H1 (cell line): ENCODE measurements around the gene SMIM17. TPM values are rescaled to one million over a fixed set of nuclear protein-coding genes. Genes with fewer than 3 reads are reported as not detected.
A peak's percentile ranks its signal among the peaks of the same experiment; 100 is the strongest.

Source experiments
- CTCF ChIA-PET: fragments of 300-600 bp; sonication (Branson Sonifier 250); formaldehyde crosslinking; loops from one replicate; lab custom pipeline; 2021; ENCODE audit not compliant: partially characterized antibody; lab: Charles Lee
- POLR2A ChIA-PET: fragments of 300-600 bp; sonication (Branson Sonifier 250); formaldehyde crosslinking; loops from one replicate; lab custom pipeline; 2021; ENCODE audit warnings: inconsistent platforms; ENCODE audit not compliant: partially characterized antibody; lab: Charles Lee
- DNase-seq, 2 experiments: peaks; one replicate each; pipeline versions ENCODE4 v3.0.0 to v3.0.0-alpha.2; 2010 to 2022; ENCODE audit warnings: low spot score in 2 of 2, low read depth in 1 of 2, mixed read lengths in 1 of 2
- FAIRE-seq: peaks from 2 replicates; lab custom pipeline; 2011; peaks lifted over from hg19 to GRCh38; lab: Jason Lieb, UNC
- H2AFZ ChIP-seq: 2 replicates; pipeline ENCODE4 v1.8.1; 2012; ENCODE audit warnings: low read length, inconsistent platforms
- H2AK5ac ChIP-seq: 2 replicates; pipeline ENCODE4 v1.6.1; 2013; ENCODE audit warnings: low read depth, low read length
- H2BK120ac ChIP-seq: replicated peaks from 2 replicates; pipeline ENCODE3; 2013; ENCODE audit warnings: low read depth, low read length, inconsistent platforms
- H2BK12ac ChIP-seq: 2 replicates; pipeline ENCODE4 v1.6.1; 2013; ENCODE audit warnings: low read depth, low read length
- H2BK15ac ChIP-seq: 2 replicates; pipeline ENCODE4 v1.6.1; 2013; ENCODE audit warnings: low read length
- H2BK20ac ChIP-seq: 2 replicates; pipeline ENCODE4 v1.6.1; 2013; ENCODE audit warnings: low read length
- H2BK5ac ChIP-seq: 2 replicates; pipeline ENCODE4 v1.6.1; 2013; ENCODE audit warnings: low read depth, low read length
- H3K14ac ChIP-seq: 2 replicates; pipeline ENCODE4 v1.6.1; 2013; ENCODE audit warnings: inconsistent platforms; ENCODE audit not compliant: insufficient read length
- H3K18ac ChIP-seq: 2 replicates; pipeline ENCODE4 v1.6.1; 2013; ENCODE audit warnings: low read length; ENCODE audit errors: extremely low read depth
- H3K23ac ChIP-seq: 2 replicates; pipeline ENCODE4 v1.6.1; 2013; ENCODE audit warnings: inconsistent platforms; ENCODE audit not compliant: insufficient read length
- H3K23me2 ChIP-seq: 2 replicates; pipeline ENCODE4 v1.6.1; 2013; ENCODE audit warnings: low read depth, low read length
- H3K27ac ChIP-seq: 2 replicates; pipeline ENCODE4 v1.6.1; 2011; ENCODE audit warnings: low read depth, low read length, inconsistent platforms
- H3K27me3 ChIP-seq, 4 experiments: replicated peaks in 1 of 4; 1 replicate in 1 of 4; 2 replicates in 3 of 4; pipeline versions ENCODE4 v1.6.1 to v1.8.1; 2011 to 2013; ENCODE audit warnings: low read length in 3 of 4, mild to moderate bottlenecking in 3 of 4, inconsistent platforms in 2 of 4, mixed read lengths in 2 of 4, moderate library complexity in 1 of 4; ENCODE audit not compliant: control insufficient read depth in 3 of 4, insufficient read depth in 3 of 4; ENCODE audit errors: extremely low read depth in 1 of 4
- H3K36me3 ChIP-seq, 4 experiments: 2 replicates each; pipeline versions ENCODE4 v1.6.1 to v1.8.1; 2011 to 2013; ENCODE audit warnings: mild to moderate bottlenecking in 4 of 4, low read length in 3 of 4, moderate library complexity in 2 of 4, control low read depth in 1 of 4, inconsistent platforms in 1 of 4; ENCODE audit not compliant: insufficient read depth in 4 of 4, control insufficient read depth in 2 of 4
- H3K4ac ChIP-seq: replicated peaks from 2 replicates; pipeline ENCODE3; 2013; ENCODE audit warnings: low read length, low read depth, mixed read lengths, inconsistent platforms; ENCODE audit not compliant: insufficient read length
- H3K4me1 ChIP-seq, 4 experiments: replicated peaks in 1 of 4; 1 replicate in 1 of 4; 2 replicates in 3 of 4; pipeline versions ENCODE4 v1.6.1 to v1.8.1; 2011 to 2013; ENCODE audit warnings: low read length in 3 of 4, inconsistent platforms in 2 of 4, mixed read lengths in 1 of 4; ENCODE audit not compliant: insufficient read depth in 4 of 4, control insufficient read depth in 3 of 4
- H3K4me2 ChIP-seq, 2 experiments: 2 replicates each; pipeline versions ENCODE4 v1.6.1 to v1.8.1; 2011 to 2013; ENCODE audit warnings: low read depth in 2 of 2, low read length in 2 of 2, control low read depth in 1 of 2, inconsistent platforms in 1 of 2, mild to moderate bottlenecking in 1 of 2; ENCODE audit not compliant: insufficient read depth in 1 of 2
- H3K4me3 ChIP-seq, 4 experiments: fragments of 200-600, 300-600 bp in 1 of 4; sonication (generic), shearing (Covaris generic), sonication (Bioruptor Twin) in 1 of 4; 2 replicates each; pipeline versions ENCODE4 v1.5.1 to v1.8.1; 2011 to 2016; ENCODE audit warnings: low read length in 4 of 4, low read depth in 3 of 4, control low read depth in 2 of 4, inconsistent platforms in 2 of 4, mild to moderate bottlenecking in 2 of 4, mixed read lengths in 1 of 4, moderate library complexity in 1 of 4; ENCODE audit not compliant: insufficient read depth in 2 of 4; ENCODE audit errors: extremely low read depth in 1 of 4
- H3K56ac ChIP-seq: replicated peaks from 2 replicates; pipeline ENCODE3; 2013; ENCODE audit warnings: low read depth, mild to moderate bottlenecking, mixed read lengths, low read length, inconsistent platforms; ENCODE audit not compliant: insufficient read length
- H3K79me1 ChIP-seq: 2 replicates; pipeline ENCODE4 v1.6.1; 2013; ENCODE audit warnings: low read depth, low read length, control low read depth
- H3K79me2 ChIP-seq, 2 experiments: 2 replicates each; pipeline versions ENCODE4 v1.6.1 to v1.8.1; 2012 to 2013; ENCODE audit warnings: low read length in 2 of 2, mild to moderate bottlenecking in 2 of 2, inconsistent platforms in 1 of 2; ENCODE audit not compliant: insufficient read depth in 2 of 2, control insufficient read depth in 1 of 2
- H3K9ac ChIP-seq, 4 experiments: replicated peaks in 1 of 4; 1 replicate in 1 of 4; 2 replicates in 3 of 4; pipeline versions ENCODE4 v1.6.1 to v1.8.1; 2011 to 2013; ENCODE audit warnings: low read depth in 3 of 4, low read length in 3 of 4, control low read depth in 2 of 4, mild to moderate bottlenecking in 2 of 4, moderate library complexity in 2 of 4, inconsistent platforms in 1 of 4; ENCODE audit errors: extremely low read depth in 1 of 4
- H3K9me3 ChIP-seq, 2 experiments: 2 replicates each; pipeline versions ENCODE4 v1.6.1 to v1.8.1; 2012 to 2013; ENCODE audit warnings: mild to moderate bottlenecking in 2 of 2, moderate library complexity in 2 of 2, control low read depth in 1 of 2, inconsistent platforms in 1 of 2, low read depth in 1 of 2, low read length in 1 of 2, mixed read lengths in 1 of 2; ENCODE audit not compliant: insufficient read depth in 2 of 2
- H4K20me1 ChIP-seq, 2 experiments: replicated peaks in 1 of 2; 2 replicates each; pipeline versions ENCODE3 to v1.8.1; 2011 to 2013; ENCODE audit warnings: inconsistent platforms in 2 of 2, low read length in 2 of 2, mild to moderate bottlenecking in 1 of 2; ENCODE audit not compliant: insufficient read depth in 2 of 2, control insufficient read depth in 1 of 2
- H4K5ac ChIP-seq: 2 replicates; pipeline ENCODE4 v1.6.1; 2013; ENCODE audit warnings: low read length, low read depth, mixed read lengths, inconsistent platforms; ENCODE audit not compliant: insufficient read length
- H4K8ac ChIP-seq: 2 replicates; pipeline ENCODE4 v1.8.0; 2013; ENCODE audit warnings: mild to moderate bottlenecking, moderate library complexity, low read length, inconsistent platforms; ENCODE audit not compliant: insufficient read depth; ENCODE audit errors: extremely low read depth
- H4K91ac ChIP-seq: replicated peaks from 2 replicates; pipeline ENCODE3; 2013; ENCODE audit warnings: low read length, mixed read lengths, inconsistent platforms; ENCODE audit not compliant: insufficient read length
- BACH1 ChIP-seq: IDR thresholded peaks from 2 replicates; pipeline ENCODE4 v1.6.1; 2012; ENCODE audit warnings: low read length, improper control_type of control experiment
- CBX5 ChIP-seq: fragments of 300-800, 300-1000 bp; sonication (generic); IDR thresholded peaks from 2 replicates; pipeline ENCODE4 v1.7.1; 2016; ENCODE audit warnings: antibody characterized with exemption, low read length, low read depth
- FOSL1 ChIP-seq: IDR thresholded peaks from 2 replicates; pipeline ENCODE4 v1.6.1; 2011; ENCODE audit warnings: mild to moderate bottlenecking, low read depth, low read length, moderate library complexity; ENCODE audit not compliant: insufficient read depth
- GTF2F1 ChIP-seq: IDR thresholded peaks from 2 replicates; pipeline ENCODE4 v1.6.1; 2012; ENCODE audit warnings: low read depth, low read length, improper control_type of control experiment, borderline replicate concordance
- JUND ChIP-seq: IDR thresholded peaks from 2 replicates; pipeline ENCODE4 v1.6.1; 2011; ENCODE audit warnings: mild to moderate bottlenecking, improper control_type of control experiment, low read length
- KDM4A ChIP-seq: IDR thresholded peaks from one replicate; pipeline ENCODE4 v1.7.1; 2012; ENCODE audit warnings: low read depth, mild to moderate bottlenecking, moderate library complexity, low read length, inconsistent platforms; ENCODE audit not compliant: severe bottlenecking
- WGBS, 2 experiments: shearing (Covaris generic) in 1 of 2; methylation state at CpG; one replicate each; pipeline versions ENCODE4 v1.1.6 to v1.1.7; 2013 to 2015; ENCODE audit warnings: low lambda C conversion rate in 2 of 2, mixed read lengths in 2 of 2, inconsistent platforms in 1 of 2, low coverage in 1 of 2, missing lambda C conversion rate in 1 of 2; ENCODE audit not compliant: insufficient replicate concordance in 2 of 2, insufficient coverage in 1 of 2, insufficient read length in 1 of 2; ENCODE audit errors: extremely low coverage in 1 of 2, missing lambda C conversion rate in 1 of 2; 5-methylcytosine and 5-hydroxymethylcytosine counted together
- polyA plus RNA-seq, 7 experiments: library from polyadenylated mRNA; depleted of rRNA in 3 of 7; stranded (reverse) in 5 of 7; unstranded in 2 of 7; fragments of >200 nt in 5 of 7; fragments of 200-250 nt in 2 of 7; gene quantifications; 1 replicate in 5 of 7; 2 replicates in 1 of 7; 4 replicates in 1 of 7; pipeline versions ENCODE4 v1.2.1 to v1.2.3, GENCODE V29; 2011 to 2013; ENCODE audit warnings: missing spikeins in 2 of 7, mixed read lengths in 2 of 7
- total RNA-seq: library from RNA; stranded (reverse); fragmentation: NEBNext Ultra II Directional; extraction: Animal tissue kit (Norgen Biotek cat#: 25700); gene quantifications from 2 replicates; pipeline ENCODE4 v1.2.1, GENCODE V29; 2021
- TF ChIP-seq, protein P1 (sequence below): IDR thresholded peaks from 2 replicates; pipeline ENCODE4 v1.6.1; 2011; ENCODE audit warnings: low read depth, mild to moderate bottlenecking, low read length; ENCODE audit not compliant: insufficient read depth
- TF ChIP-seq, protein P2 (sequence below): IDR thresholded peaks from 2 replicates; pipeline ENCODE4 v1.6.1; 2011; ENCODE audit warnings: low read length, improper control_type of control experiment

The SMIM17 gene
- total and polyA plus RNA-seq, 2 of the 8 experiments (the other 6 are each of a cell fraction or from before 2014, with no cell fraction given) = 0.06 TPM; not detected in 1

- no peak overlapping the region; the same call in 1 of the 2 replicates for H2BK5ac ChIP-seq
- peak overlapping the region in 1 of 4 experiments; percentile 92; a peak in 1 of 8 replicates for H3K4me3 ChIP-seq
- H2BK20ac ChIP-seq = no peak overlapping the region
- H3K27ac ChIP-seq = no peak overlapping the region
- FAIRE-seq (no peak), DNase-seq (no peak)
- H3K18ac ChIP-seq = no peak overlapping the region
- H3K23me2 ChIP-seq = peaks cover 8% of the 10 kb centered on the region
- H3K9me3 ChIP-seq = peaks cover 56 to 82% of the 10 kb centered on the region in 2 experiments
- H4K91ac ChIP-seq = no peak overlapping the region
- H3K9ac ChIP-seq = no peak overlapping the region
- no peak overlapping the region for H3K56ac ChIP-seq
- H3K14ac ChIP-seq = no peak overlapping the region
- no peaks in the 10 kb centered on the region for H3K27me3 ChIP-seq
- ChIA-PET POLR2A (no interaction called here), CTCF (interaction anchor here (0.6 kb wide), 1 partner anchor 18 kb away, joined by 3 read pairs; no protein-coding TSS in a partner anchor)
- H4K5ac ChIP-seq = no peak overlapping the region
- no peaks in the 10 kb centered on the region for H3K36me3 ChIP-seq
- H2AFZ ChIP-seq = no peak overlapping the region
- H4K8ac ChIP-seq = no peak overlapping the region
- H2BK12ac ChIP-seq = no peak overlapping the region
- H4K20me1 ChIP-seq = peaks cover 0 to 3% of the 10 kb centered on the region in 2 experiments
- H3K4me2 ChIP-seq = peak overlapping the region in 1 of 2 experiments; percentile 91; a peak in 1 of 4 replicates
- H2BK120ac ChIP-seq = no peak overlapping the region
- peaks cover 0 to 10% (median 0%) of the 10 kb centered on the region in 4 experiments; a peak in 1 of 7 replicates for H3K4me1 ChIP-seq
- H2BK15ac ChIP-seq = no peak overlapping the region
- TF ChIP-seq JUND (no peak), CBX5 (no peak), KDM4A (no peak), GTF2F1 (no peak), FOSL1 (no peak), BACH1 (no peak)
- TF ChIP-seq, protein P1, sequence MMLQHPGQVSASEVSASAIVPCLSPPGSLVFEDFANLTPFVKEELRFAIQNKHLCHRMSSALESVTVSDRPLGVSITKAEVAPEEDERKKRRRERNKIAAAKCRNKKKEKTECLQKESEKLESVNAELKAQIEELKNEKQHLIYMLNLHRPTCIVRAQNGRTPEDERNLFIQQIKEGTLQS = no peak
- TF ChIP-seq, protein P2, sequence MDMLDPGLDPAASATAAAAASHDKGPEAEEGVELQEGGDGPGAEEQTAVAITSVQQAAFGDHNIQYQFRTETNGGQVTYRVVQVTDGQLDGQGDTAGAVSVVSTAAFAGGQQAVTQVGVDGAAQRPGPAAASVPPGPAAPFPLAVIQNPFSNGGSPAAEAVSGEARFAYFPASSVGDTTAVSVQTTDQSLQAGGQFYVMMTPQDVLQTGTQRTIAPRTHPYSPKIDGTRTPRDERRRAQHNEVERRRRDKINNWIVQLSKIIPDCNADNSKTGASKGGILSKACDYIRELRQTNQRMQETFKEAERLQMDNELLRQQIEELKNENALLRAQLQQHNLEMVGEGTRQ = no peak
- WGBS, 2 experiments = 74% methylated on average over 16 of the region's 17 CpGs; no CpG with 5 or more reads in 1 of the 2 experiments
- H3K79me1 ChIP-seq = no peaks in the 10 kb centered on the region
- no peak overlapping the region for H3K23ac ChIP-seq
- H3K79me2 ChIP-seq = no peaks in the 10 kb centered on the region
- no peak overlapping the region for H2AK5ac ChIP-seq
- no peak overlapping the region for H3K4ac ChIP-seq
Measured at GRCh38 chr19:56670401-56670960, 27.5 kb downstream of the SMIM17 start.
